MM.1S (cell line): ENCODE measurements around the gene BANF1.
"Not testable (repeated sequence)": the region's sequence is repeated elsewhere in the genome, so short reads cannot be mapped to it uniquely, and the experiment has no call there.

Experiments
- CTCF ChIP-seq: fragments of 300-600 bp; sonication (generic); IDR thresholded peaks from 2 replicates; pipeline ENCODE4 v1.5.1; 2016; ENCODE audit warnings: antibody characterized with exemption, low read length, mixed read lengths
- EZH2phosphoT487 ChIP-seq: fragments of 300-600 bp; sonication (generic); IDR thresholded peaks from 2 replicates; pipeline ENCODE4 v1.6.1; 2018; ENCODE audit warnings: antibody characterized with exemption, low read length

GRCh38 chr11:66023186-66023440, 20.8 kb downstream of the BANF1 start:
- not testable (repeated sequence) for TF ChIP-seq EZH2phosphoT487, CTCF
